ENCODE measurements around the gene COMMD2. TPM values are rescaled to one million over a fixed set of nuclear protein-coding genes. Genes with fewer than 3 reads are reported as not detected.
A peak's percentile ranks its signal among the peaks of the same experiment; 100 is the strongest.

Gene COMMD2
- total and polyA plus RNA-seq, 8 donors: 4.4 to 19.2 (median 12.2) TPM

GRCh38 chr3:149781741-149782140 lies 29.5 kb upstream of the COMMD2 start:
- WGBS, 2 donors: 87 to 91% methylated on average over 3 of the region's 3 CpGs
- ATAC-seq: no peak
- DNase-seq: no peak
- Histone ChIP-seq H3K4me3 (no peak overlapping the region), H3K27ac (no peak overlapping the region), H3K36me3 (no peaks in the 10 kb centered on the region), H3K4me1 (no peaks in the 10 kb centered on the region), H3K27me3 (no peaks in the 10 kb centered on the region), H3K9me3 (no peaks in the 10 kb centered on the region)
- no peak for FAIRE-seq
- TF ChIP-seq CTCF (IDR thresholded peaks at IDR 0.05): no peak
- intact Hi-C loops (cut with DNase I): no loop called here

- ATAC-seq (peak in 1 of 4 donors; percentile 24), DNase-seq (no peak), FAIRE-seq (no peak)
- no peaks in the 10 kb centered on the region for H3K27me3 ChIP-seq
- intact Hi-C loops (cut with DNase I): no loop called here
- H3K4me3 ChIP-seq: no peak overlapping the region
- no peaks in the 10 kb centered on the region for H3K4me1 ChIP-seq
- no peaks in the 10 kb centered on the region for H3K9me3 ChIP-seq
- H3K36me3 ChIP-seq: no peaks in the 10 kb centered on the region
- H3K27ac ChIP-seq: no peak overlapping the region
- TF ChIP-seq CTCF (IDR thresholded peaks at IDR 0.05): no peak
- 86 to 87% methylated on average over 4 of the region's 4 CpGs for WGBS, 2 donors
These were observed 28.9 kb upstream of the COMMD2 start for GRCh38 chr3:149781211-149781610.

DNA sequence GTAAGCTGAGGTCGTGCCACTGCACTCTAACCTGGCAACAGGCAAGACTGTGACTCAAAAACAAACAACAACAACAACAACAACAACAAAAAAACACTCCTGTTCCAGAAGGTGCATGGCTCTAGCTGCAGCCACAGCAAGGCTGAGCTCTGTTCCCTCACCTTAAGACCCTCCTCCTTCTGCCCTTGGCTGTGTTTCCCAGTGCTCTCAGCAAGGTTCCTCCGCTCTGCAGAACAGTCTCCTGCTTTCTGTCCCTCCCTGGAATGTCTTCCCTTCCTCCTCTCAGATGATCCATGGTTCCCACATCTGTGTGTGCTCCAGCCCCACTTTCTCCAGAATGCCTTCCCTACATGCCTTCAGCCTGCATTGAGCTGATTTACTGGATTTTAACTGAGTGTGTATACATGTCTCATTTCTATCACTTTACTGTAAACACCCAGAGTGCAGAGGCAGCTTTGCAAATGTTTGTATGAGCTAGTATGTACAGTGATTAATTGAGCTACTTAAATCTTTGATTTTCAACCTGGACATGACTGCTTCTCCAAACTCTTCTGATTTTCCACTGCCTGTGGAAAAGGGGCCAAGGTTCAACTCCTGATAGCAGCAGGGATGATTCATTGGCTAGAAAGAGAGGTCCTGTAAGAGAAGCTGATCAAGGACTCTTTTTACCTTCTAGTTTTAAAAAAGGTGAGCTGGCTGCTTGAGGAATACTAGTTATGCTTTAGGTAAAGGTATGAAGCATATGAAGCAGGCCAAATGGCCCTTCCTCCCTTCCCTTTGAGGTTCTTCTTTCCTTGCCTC lies 25.3 kb upstream of the COMMD2 start:
- DNase-seq (no peak), FAIRE-seq (no peak), ATAC-seq (no peak)
- Histone ChIP-seq H3K36me3 (no peaks in the 10 kb centered on the region), H3K4me3 (no peak overlapping the region), H3K4me1 (no peaks in the 10 kb centered on the region), H3K27ac (no peak overlapping the region), H3K9me3 (no peaks in the 10 kb centered on the region), H3K27me3 (no peaks in the 10 kb centered on the region)
- WGBS, 2 donors: 81 to 88% methylated on average over 2 of the region's 2 CpGs
- no peak for TF ChIP-seq CTCF (IDR thresholded peaks at IDR 0.05)
- intact Hi-C loops (cut with DNase I): no loop called here

DNA sequence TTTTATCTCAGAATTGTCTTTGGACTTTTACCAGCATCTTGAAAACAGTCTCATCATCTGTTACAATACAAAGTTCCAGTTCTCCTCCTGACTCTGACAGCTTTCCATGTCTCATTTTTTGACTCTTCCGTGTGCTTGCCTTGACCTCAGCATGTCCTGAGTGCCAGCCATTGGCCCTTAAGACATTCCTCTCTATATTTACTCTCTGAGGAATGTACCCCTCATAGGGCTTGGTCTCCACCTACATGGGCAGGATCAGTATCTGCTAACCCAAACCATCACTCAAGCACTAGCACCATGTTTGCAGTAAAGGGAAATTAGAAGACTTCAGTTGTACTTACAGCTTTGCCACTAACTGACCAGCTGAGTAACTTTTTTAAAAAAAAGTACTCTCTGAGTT lies 23.9 kb upstream of the COMMD2 start:
- TF ChIP-seq CTCF (IDR thresholded peaks at IDR 0.05): no peak
- WGBS, 2 donors: 64 to 74% methylated on average over 1 of the region's 1 CpG
- H3K4me3 ChIP-seq: no peak overlapping the region
- no peaks in the 10 kb centered on the region for H3K36me3 ChIP-seq
- ATAC-seq (no peak), DNase-seq (no peak), FAIRE-seq (no peak)
- H3K9me3 ChIP-seq: no peaks in the 10 kb centered on the region
- H3K27me3 ChIP-seq: no peaks in the 10 kb centered on the region
- H3K4me1 ChIP-seq: no peaks in the 10 kb centered on the region
- intact Hi-C loops (cut with DNase I): no loop called here
- no peak overlapping the region for H3K27ac ChIP-seq

DNA sequence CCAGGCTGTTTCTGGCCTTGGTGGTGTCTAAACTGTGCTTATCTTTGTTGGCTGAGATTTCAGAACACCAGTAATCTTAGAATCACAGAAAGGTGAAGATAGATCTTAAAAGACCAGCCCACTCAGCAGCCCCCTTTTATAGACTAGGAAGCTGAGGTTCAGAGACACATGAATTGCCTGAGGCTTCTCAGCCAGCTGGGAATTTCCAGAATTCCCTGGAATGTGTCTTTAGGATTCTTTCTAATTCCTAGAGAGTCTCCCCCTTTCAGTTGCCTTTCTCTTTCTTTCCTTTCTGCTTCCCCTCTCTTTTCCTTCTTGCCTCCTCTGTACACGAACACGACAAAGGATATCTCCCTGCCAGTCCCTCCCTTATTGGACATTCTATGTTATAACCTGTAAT lies 20.6 kb upstream of the COMMD2 start:
- Histone ChIP-seq H3K36me3 (no peaks in the 10 kb centered on the region), H3K27ac (no peak overlapping the region), H3K4me1 (no peaks in the 10 kb centered on the region), H3K27me3 (no peaks in the 10 kb centered on the region), H3K9me3 (no peaks in the 10 kb centered on the region), H3K4me3 (no peak overlapping the region)
- WGBS, 2 donors: 93 to 94% methylated on average over 2 of the region's 2 CpGs
- intact Hi-C loops (cut with DNase I): no loop called here
- FAIRE-seq (no peak), ATAC-seq (no peak), DNase-seq (no peak)
- no peak for TF ChIP-seq CTCF (IDR thresholded peaks at IDR 0.05)

Data from pancreas (tissue), 10 donors.